Measurements from ENCODE around the gene TNC.

DNA sequence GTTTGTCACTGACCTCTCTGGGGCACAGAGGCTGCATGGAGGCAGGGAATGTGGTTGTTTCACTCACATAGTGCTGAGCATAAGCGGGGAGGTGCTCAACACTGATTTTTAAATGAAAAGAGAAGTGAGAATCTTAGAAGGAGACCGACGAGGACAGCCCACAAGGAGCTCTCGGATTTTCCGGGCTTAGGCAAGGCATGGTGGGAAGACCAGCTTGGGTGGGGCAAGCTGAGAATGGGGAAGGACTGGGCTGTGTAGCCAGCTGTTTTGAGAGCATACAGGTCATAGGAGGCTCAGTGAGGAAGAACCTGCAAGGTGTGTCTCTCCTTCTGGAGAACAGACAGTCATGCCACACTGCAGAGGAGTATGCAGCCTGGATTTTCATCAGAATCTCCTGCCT, 101.6 kb downstream of the TNC start:
- TF ChIP-seq POLR2AphosphoS5 (IDR thresholded peaks at IDR 0.05; ENCODE audit: low read depth, low read length) (no peak), TAF1 (IDR thresholded peaks at IDR 0.05; ENCODE audit: low read depth, low read length) (no peak), POLR2A (IDR thresholded peaks at IDR 0.05; ENCODE audit: low read depth, low read length) (no peak), POU2F2 (IDR thresholded peaks at IDR 0.05; ENCODE audit: low read depth, low read length) (no peak), SPI1 (IDR thresholded peaks at IDR 0.05; ENCODE audit: low read depth, low read length) (no peak)
